Activated CD8-positive, alpha-beta memory T cell treated with anti-CD3 and anti-CD28 coated beads, Interleukin-2, amount 50 U/mL, for 1 hour (primary cell): ENCODE results near the gene PTPRN2.

ENCODE experiments used
- DNase-seq: peaks from one replicate; pipeline ENCODE4 v3.0.0-alpha.2; 2020; ENCODE audit errors: extremely low read depth

Gene PTPRN2

DNA sequence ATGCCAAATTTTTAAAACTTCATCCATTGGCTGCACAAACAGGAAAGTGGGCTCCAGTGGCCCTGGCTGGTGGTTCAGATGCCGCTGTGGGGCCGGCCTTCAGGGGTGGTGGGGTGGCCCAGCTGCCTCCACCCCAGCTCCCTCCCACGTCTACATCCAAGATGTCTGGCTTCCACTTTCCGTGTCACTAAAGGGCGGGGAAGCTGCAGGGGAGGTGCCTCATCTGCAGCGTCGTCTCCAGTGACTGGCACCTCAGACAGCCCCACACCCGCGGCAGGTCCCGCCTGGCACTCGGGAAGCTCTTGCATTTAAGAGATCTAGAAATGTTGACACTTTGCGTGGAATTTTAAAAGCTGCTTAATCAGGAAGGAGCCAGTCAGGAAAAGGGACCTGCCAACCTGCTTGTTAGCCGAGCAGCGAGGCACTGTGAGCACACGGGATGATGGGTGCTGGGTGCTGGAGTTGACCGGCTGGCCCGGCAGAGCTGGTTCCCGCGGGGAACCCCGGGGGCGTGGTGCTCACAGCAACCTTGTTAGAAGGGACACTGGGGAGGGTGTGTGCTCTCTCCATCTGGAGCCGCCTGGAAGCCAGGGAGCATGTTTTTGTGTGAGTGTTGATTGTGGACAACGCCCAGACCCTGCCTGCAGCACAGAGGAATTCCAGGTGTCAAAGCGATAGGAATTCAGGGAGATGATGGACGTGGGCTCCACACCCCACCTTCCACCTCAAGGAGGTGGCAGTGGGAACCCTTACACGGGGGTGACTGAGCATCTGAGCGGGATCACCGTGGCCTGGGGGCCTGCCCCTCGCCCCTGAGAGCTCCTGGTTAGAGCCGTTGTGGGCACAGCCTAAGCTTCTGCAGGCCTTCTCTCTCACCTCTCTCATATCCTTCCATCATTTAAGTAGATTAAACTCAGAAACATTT is 320.5 kb downstream of the PTPRN2 start:
- DNase-seq: no peak

DNA sequence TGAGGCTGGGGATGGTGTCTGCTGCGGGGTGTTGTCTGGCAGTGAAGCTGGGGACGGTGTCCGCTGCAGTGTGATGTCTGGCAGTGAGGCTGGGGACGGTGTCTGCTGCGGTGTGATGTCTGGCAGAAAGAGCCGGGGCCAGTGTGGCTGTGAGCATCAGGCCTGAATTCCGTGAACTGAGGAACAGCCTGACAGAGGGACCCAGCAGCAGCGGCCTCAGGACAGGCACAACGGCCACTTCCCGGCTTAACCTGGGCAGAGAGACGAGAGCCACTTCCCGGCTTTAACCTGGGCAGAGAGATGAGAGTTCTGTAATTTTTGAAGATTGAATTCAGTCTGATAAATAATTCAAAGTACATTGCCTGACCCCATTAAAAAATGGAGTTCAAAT is 321.2 kb downstream of the PTPRN2 start:
- no peak for DNase-seq

DNA sequence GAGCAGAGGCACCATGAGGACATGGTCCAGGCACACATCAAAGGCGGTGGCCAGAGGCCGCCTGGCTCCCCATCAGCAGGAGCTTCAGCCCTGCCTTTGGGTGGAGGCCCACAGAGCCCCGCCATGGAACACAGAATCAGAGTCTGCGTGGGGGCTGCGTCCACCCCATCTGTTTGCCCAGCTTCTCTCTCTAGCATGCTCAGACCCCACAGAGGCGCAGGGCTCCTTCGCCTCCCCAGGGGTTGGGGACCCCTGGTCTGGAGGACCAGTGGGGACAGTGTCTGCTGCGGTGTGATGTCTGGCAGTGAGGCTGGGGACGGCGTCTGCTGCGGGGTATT is 321.9 kb downstream of the PTPRN2 start:
- DNase-seq: no peak

DNA sequence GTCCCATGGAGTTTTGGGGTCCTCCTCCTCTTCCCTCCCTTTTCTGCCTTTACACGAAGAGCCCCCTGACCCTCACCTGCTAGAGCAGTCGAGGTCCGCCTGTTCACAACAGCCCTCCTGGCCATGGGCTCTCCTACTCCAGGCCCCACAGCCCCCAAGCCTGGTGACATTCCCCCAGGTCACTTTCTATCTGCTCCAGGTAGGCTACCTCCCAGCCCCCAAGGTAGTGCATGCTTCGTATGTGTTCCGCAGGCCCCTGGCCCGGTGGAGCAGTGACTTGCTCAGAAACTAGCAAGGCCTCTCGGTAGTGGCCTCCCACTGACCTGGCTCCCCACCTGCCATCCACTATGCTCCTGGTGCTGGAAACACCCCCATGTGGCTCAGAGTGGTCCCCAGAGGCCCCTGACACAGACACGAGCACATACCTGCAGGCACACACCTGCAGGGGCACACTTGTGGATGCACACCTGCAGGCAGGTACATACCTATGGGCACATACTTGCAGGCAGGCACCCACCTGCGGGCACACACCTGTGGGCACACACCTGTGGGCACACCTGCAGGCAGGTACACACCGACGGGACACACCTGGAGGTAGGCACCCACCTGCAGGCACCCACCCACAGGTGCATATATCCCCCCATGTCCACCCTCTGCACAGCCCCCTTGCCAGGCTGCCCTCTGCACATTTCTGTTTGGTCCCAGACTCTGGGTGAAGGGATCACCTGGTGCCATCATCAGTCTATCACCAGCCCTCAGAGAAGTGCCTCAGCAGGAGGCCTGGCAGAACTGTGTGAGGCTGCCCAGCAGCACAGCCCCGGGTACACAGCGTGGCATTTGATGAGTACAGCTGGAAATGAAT is 322.5 kb downstream of the PTPRN2 start:
- no peak for DNase-seq

DNA sequence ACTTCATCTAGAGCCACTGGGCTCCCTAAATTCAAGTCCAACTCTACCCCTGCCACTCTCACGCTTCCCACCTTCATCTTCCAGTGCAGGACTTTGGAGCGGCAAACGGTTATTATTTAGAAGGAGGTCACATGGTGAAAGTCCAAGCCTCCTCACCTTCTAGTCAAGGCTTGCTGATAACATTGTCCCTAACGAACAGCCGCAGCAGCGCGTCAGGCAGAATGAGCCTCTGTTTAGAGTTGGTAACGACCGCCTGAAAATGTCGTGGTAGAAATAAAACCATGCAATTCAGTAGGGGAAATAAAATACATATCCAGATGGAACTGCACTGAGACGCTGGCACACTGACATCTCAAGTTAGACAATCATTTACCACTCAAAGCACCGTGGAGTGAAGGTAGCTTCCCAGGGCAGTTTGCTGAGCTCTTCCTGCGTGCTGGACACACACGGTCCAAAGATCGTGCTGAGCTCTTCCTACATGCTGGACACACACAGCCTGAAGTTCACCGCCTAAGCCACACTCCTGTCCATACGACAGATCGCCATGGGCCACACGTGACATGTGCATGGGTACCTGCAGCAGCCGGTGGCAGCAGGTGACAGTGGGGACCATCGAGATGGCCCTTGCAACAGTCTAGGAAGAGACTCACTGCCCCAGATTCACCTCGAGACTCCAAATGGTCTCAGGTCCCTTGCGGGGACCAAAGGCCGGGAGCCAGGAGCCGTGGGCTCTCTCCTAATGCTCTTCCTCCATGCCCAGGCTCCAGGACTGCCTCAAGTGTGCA is 323.5 kb downstream of the PTPRN2 start:
- no peak for DNase-seq

DNA sequence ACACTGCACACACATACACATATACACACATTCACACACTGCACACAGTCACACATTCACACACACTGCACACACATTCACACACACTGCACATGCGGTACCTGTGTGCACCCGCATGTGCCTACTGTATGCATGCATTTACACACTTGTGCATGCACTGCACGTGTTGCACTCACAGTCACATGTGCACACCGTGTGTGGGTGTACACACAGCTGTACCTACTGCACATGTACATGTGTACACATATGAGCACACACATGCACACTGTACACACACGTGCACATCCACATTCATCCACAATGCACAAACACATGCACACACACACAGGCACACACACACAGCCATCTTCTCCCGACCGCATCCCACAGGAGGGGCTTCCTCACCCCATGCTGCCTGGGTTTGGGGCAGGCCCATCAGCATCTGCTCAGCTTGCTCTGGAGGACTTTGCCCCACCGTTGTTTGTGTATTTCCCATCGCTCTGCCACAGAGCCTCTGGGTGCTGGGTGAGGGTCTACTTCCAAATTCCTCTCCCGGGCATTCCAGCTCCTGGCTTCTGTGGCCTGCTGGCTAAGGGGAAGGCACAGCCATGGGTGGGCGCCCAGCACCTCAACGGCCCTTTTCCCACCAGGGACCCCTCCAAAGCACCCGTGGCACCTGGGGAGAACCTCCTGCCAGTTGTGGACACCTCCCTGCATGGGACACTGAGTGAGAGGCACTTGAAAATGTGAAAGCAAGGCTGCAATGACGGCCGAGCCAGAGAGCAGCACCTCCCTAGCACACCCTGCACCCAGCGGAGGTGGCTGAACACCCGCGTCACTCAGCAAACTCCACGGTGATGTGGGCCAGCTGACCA is 324.3 kb downstream of the PTPRN2 start:
- DNase-seq: no peak

DNA sequence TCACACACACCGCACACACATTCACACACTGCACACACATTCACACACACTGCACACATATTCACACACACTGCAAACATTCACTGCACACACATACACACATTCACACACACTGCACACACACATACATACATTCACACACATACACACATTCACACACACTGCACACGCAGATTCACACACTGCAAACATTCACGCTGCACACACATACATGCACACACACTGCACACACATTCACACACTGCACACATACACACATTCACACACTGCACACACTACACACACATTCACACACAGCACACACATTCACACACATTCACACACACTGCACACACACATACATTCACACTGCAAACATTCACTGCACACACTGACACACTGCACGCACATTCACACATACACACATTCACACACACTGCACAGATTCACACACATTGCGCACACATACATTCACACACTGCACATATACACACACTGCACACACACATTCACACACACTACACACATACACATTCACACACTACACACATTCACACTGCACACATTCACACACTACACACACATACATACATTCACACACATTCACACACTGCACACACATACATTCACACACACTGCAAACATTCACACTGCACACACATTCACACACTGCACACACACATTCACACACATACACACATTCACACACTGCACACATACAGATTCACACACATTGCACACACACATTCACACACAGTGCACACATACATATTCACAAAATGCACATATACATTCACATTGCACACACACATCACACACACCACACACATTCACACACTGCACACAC is 325.1 kb downstream of the PTPRN2 start:
- no peak for DNase-seq

DNA sequence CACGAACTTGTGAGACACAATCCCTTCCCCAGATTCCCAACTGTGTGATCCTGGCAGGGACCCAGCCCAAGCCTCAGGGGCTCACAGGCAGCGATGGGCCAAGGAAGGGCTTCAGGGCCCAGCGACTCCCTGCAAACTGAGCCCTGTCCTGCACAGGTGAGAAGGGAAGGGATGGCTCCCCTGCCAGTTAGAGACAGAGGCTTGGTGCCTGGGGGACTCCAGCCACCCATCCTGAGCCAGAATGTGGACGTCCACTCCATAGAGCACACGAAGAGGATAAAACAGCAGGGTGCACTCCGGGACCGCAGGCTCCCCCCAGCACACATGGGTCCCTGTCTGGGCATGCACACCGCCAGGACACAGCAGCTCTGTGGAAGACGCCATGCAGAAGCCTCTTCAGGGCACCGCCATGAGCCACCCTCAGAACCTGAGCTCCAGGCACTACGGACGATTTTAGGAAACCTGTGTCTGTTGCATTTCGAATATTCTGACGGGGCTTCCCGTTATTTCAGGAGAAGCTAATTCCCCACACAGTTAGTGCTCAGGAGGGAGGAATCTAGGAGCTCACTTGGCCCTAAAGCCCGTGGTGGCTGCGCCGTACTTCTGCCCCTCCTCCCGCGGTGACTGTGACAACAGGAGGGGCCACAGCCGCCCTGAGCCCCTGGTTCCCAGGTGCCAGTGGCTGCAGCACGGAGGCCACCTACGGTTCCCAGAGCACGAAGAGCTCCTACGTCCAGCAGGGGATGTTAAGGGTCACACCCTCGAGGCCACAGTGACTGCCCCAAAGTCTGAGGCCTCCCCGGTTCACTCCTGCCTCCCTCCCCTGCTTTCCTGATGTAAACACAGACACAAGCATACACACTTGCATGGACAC is 326.0 kb downstream of the PTPRN2 start:
- no peak for DNase-seq

DNA sequence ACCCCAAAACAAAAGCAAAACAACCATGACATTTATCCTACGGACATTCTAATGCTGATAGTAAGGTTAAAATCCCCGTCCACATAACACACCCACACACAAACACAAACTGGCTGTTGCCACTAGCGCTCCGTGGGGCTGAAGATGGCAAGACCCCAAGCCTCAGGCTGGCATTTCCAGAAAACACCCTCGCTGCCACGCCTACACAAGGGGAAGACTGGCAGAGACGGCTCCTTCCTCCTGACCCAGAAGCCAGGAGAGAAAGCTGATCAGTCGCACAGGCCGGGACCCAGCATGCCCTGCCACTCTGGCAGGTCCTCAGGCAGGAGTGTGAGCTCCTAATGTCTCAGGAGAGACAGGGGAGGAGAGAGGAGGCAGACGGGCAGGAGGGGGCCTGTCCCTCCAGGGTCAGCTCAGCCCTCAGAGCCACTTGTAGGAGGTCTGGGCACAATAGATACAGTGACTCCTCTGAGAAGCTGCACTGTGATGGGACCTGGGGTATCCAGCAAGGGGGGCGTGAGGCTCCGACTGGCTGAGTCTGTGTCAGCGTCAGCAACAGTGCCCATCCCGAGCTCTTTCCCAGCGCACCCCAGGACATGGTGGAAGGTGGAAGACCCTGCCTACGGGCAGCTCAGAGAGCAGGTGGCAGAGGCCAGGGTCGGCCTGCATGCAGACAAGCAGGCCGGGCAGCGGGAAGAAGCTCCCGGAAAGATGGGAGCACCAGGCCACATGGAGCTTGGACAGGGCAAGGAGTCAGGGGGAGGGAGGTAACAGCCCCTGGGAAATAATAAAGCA is 326.9 kb downstream of the PTPRN2 start:
- DNase-seq: no peak

DNA sequence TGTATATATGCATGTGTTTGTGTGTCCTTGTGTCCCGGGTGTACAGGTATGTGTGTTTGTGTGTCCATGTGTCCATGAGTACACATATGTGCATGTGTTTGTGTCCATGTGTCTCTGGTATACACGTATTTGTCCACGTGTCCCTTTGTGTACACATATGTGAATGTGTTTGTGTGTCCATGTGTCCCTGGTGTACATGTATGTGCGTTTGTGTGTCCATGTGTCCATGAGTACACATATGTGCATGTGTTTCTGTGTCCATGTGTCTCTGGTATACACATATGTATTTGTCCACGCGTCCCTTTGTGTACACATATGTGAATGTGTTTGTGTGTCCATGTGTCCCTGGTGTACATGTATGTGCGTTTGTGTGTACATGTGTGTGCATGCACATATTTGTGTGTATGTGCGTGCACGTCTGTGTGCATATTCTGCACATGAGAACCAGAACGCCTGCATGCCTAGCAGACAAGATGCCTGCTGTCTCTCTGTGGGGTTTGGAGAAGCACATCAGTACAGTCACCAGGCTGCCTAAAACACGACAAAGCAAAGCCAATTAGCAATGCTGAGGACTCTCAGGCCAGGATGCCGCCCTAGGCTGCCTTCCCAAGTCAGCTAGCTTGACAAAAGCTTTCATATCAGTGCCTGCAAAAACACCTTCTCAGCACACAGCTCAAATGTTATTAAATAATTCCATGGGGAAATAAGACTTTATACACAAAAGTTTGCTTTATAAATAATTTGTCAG is 327.8 kb downstream of the PTPRN2 start:
- no peak for DNase-seq

DNA sequence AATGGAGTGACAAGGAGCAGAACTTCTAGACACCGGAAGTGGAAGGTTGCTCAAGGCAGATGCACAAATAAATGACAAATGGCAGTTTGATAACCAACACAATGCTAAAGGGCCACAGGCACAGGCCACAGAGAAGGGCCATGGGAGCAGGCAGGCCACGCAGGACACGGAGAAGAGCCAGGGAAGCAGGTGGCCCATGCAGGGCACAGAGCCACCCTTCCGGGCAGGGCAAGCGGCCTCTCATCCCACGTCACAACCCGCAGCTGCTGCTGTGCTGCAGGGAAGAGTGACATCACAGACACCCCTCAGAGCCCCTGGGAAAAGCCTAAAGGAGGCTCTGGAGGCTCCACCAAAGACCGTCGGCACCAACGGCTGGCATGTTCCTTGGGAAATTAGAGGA is 328.5 kb downstream of the PTPRN2 start:
- no peak for DNase-seq

DNA sequence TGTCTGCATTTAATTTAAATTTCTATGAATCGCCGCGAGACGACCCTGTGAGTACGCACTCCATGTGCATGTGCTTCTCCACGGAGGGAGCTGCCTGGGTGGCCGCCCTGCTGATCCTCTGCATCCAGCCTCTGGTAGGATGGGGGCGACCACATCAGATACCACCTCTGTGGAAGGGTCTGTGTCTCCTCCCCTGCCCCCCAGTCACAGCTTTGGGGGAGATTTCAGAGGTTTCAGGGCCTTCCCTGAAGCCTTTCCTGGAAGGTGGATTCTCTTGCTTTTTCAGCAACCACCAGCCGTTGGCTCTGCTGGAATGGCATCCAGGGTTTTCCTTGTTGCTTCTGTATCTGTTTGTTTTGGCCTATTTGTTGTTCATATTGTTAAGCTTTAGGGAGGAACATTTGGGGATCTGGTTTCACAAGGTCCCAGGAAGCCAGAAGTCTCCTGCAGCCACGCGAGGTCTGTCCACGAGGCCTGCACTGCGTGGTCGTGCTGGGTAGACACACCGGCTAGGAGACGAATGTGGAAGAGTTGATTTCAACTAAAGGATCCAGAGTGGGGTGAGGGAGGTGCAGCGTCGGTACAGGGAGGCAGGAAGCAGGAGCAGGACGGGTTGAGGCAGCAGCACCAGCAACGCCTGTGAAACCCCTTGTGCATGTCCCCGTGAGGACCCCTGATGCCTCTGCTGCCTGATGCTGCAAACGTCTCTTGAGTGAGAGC is 329.1 kb downstream of the PTPRN2 start:
- DNase-seq: no peak

DNA sequence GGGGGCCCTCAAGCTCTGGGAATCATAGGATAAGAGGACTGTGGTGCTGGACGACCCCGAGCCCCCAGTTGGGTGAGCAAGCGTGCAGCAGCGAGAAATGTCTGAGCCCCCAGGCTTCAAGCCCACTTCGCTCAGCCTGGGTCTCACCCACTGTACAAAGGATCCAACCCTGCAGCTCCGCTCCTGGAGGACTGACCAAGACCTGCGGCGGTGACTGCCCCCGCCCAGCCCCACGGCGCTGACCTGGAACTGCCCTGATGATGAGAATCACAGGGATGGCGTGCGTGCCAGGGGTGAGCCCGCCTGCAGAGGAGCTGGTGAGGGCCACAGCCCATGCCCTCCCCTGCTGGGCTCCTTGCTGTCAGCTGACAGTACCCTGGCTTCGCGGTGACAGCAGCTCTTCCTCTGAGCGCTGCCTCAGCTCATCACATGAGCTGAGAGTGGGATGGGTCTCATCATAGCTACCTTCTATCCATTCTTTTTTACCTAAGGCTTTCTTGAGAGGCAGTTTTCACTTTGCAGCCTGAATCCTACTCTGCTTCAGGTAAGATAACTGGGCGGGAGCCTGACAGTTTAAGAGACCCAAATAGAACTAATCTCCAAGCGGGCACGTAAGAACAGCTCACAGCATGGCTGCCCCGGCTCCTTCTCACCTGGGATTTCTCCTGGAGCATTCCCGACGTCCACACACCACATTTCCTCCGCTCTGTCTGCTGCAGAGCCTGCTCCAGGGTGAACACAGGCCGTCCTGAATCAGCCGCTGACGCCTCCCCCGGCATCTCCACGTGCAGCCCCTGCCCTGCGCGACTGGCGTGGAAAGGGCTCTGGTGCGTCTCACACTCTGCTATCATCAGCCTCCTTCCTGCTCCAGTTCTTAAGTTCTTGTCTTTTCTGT is 329.9 kb downstream of the PTPRN2 start:
- no peak for DNase-seq

DNA sequence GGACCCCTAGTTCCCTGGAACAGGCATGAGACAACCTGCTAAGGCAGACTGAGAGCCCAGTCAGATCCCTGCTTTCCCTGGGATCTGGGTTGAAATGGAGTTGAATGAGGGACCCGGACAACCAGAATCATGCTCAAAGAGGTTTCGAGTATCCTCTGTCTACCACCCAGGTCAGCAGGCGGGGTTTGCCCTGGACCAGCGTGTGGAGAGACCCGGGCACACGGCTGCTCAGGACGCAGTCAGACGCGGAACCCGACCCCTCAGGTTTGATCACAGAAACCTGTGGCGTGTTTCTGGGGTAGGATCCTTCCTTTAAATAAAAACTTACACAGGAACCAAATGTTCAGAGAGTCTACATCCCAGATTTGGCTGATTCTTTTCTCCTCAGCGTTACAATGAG is 330.6 kb downstream of the PTPRN2 start:
- DNase-seq: no peak

DNA sequence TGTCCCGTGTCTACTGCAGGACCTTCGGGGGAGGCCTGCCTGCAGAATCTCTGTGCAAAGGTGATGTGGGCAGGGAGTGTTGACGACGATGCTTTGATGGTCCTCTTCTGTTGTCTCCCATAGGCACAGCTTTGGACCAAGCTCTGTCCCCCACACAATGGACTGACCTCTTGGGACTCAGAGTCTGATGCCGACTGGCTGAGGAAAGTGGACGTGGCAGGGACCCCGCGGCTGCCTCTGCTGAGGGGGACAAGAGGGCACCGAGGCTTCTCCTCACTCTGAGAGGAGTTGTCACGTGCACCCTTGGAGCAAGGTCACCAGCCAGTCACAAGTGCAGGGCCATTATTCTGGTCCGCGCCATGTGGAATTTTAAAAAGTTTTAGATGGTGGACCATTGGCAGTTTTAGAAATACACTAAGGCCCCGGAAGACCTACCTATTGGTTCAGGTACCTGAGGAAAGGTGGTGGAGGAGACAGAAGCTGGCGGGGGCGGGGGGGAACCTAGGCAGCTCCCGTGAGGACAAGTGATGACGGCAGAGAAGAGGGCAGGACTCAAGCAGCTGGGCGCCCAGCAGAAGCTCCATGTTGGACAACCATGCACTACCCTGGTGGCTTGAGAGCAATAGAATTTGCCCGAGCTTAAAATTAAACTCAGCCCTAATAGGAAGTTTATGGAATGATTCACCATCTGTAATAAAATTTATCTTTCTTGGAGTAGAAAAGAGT is 331.4 kb downstream of the PTPRN2 start:
- DNase-seq: no peak
